Sigmoid colon (tissue), 4 donors: ENCODE data around the gene FZR1.

Experiments used
- POLR2A ChIP-seq, 2 donors: fragments of 450-650 bp; IDR thresholded peaks; one replicate each; pipeline ENCODE4 v1.6.1; 2016; ENCODE audit warnings: antibody characterized with exemption in 2 of 2, mild to moderate bottlenecking in 2 of 2, moderate library complexity in 2 of 2
- POLR2AphosphoS5 ChIP-seq, 4 donors: sonication (generic); formaldehyde crosslinking; IDR thresholded peaks; one replicate each; pipeline ENCODE4 v1.6.1; 2017; ENCODE audit warnings: antibody characterized with exemption in 4 of 4
- TF ChIP-seq, protein P1 (sequence below), 4 experiments: fragments of 450-650 bp in 3 of 4; fragments of 200-600 bp in 1 of 4; IDR thresholded peaks; one replicate each; pipeline ENCODE4 v1.5.1; 2016 to 2019; ENCODE audit warnings: antibody characterized with exemption in 4 of 4, mild to moderate bottlenecking in 3 of 4, moderate library complexity in 2 of 4

DNA sequence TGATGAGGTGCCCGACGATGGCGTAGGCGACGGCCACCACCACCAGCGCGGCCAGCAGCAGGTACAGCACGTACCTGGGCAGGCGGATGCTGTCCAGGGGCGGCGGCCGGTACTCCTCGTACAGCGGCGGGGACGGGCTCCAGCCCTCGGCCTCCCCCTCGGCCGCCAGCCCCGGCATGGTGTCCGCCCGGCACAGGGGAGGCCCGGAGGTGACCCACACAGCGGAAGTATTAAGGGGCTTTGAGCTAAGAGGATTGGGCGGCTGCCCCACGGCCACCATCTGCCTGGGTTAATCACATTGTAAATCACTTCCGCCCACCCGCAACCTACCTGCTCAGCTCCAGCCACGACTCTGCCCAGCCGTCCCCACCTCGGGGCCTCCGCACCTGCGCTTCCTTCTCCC is 22.9 kb upstream of the FZR1 start, which contains the start of gene SMIM44:
- TF ChIP-seq, protein P1, sequence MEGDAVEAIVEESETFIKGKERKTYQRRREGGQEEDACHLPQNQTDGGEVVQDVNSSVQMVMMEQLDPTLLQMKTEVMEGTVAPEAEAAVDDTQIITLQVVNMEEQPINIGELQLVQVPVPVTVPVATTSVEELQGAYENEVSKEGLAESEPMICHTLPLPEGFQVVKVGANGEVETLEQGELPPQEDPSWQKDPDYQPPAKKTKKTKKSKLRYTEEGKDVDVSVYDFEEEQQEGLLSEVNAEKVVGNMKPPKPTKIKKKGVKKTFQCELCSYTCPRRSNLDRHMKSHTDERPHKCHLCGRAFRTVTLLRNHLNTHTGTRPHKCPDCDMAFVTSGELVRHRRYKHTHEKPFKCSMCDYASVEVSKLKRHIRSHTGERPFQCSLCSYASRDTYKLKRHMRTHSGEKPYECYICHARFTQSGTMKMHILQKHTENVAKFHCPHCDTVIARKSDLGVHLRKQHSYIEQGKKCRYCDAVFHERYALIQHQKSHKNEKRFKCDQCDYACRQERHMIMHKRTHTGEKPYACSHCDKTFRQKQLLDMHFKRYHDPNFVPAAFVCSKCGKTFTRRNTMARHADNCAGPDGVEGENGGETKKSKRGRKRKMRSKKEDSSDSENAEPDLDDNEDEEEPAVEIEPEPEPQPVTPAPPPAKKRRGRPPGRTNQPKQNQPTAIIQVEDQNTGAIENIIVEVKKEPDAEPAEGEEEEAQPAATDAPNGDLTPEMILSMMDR (IDR thresholded peaks at IDR 0.05): no peak
- no peak for TF ChIP-seq POLR2A (IDR thresholded peaks at IDR 0.05)
- no peak for TF ChIP-seq POLR2AphosphoS5 (IDR thresholded peaks at IDR 0.05)
